IMR-90 (cell line): ENCODE data around the gene TAF7. TPM values are rescaled to one million over a fixed set of nuclear protein-coding genes. Genes with fewer than 3 reads are reported as not detected.
"Not testable (repeated sequence)": the region's sequence is repeated elsewhere in the genome, so short reads cannot be mapped to it uniquely, and the experiment has no call there.

Experiments
- ATAC-seq: fragments of 200-7000 bp; cut with Tn5 transposase; 2 replicates; pipeline ENCODE4 v1.9.1; 2020; ENCODE audit warnings: low read depth, mild to moderate bottlenecking, moderate library complexity
- BruUV-seq: library from RNA; stranded (reverse); fragments of 400-500 nt; replicated peaks from 2 replicates; lab custom pipeline; 2021; lab: Mats Ljungman, UMichigan
- CTCF ChIA-PET: fragments of 300-600 bp; formaldehyde crosslinking; extraction: SDS; loops from one replicate; lab custom pipeline; 2021; ENCODE audit warnings: antibody characterized with exemption; lab: Yijun Ruan, JAX
- POLR2A ChIA-PET: fragments of 300-600 bp; sonication (Branson Sonifier 250); formaldehyde crosslinking; loops from one replicate; lab custom pipeline; 2022; ENCODE audit warnings: antibody characterized with exemption; ENCODE audit not compliant: unreplicated experiment; lab: Charles Lee
- DNase-seq: peaks from one replicate; pipeline ENCODE4 v3.0.0; 2013
- H2AFZ ChIP-seq: replicated peaks from 2 replicates; pipeline ENCODE3; 2013; ENCODE audit warnings: low read length, mild to moderate bottlenecking; ENCODE audit not compliant: poor library complexity
- H2AK5ac ChIP-seq: 2 replicates; pipeline ENCODE4 v1.6.1; 2013; ENCODE audit warnings: low read depth, low read length, inconsistent platforms
- H2AK9ac ChIP-seq: replicated peaks from 2 replicates; pipeline ENCODE3; 2013; ENCODE audit warnings: mild to moderate bottlenecking, low read depth, low read length, moderate library complexity; ENCODE audit not compliant: poor library complexity
- H2BK120ac ChIP-seq: 2 replicates; pipeline ENCODE4 v1.6.1; 2013; ENCODE audit warnings: low read depth, low read length, inconsistent platforms
- H2BK15ac ChIP-seq: 3 replicates; pipeline ENCODE4 v1.6.1; 2013; ENCODE audit warnings: low read depth, low read length, inconsistent platforms
- H2BK20ac ChIP-seq: 2 replicates; pipeline ENCODE4 v1.6.1; 2013; ENCODE audit warnings: low read depth, mild to moderate bottlenecking, inconsistent platforms, low read length, moderate library complexity
- H2BK5ac ChIP-seq: 2 replicates; pipeline ENCODE4 v1.6.1; 2013; ENCODE audit warnings: mild to moderate bottlenecking, low read depth, low read length, inconsistent platforms; ENCODE audit not compliant: poor library complexity, severe bottlenecking
- H3K14ac ChIP-seq: replicated peaks from 2 replicates; pipeline ENCODE4 v1.6.1; 2013; ENCODE audit warnings: low read depth, low read length, inconsistent platforms
- H3K18ac ChIP-seq: 2 replicates; pipeline ENCODE4 v1.6.1; 2013; ENCODE audit warnings: low read depth, low read length, control low read depth
- H3K23ac ChIP-seq: 2 replicates; pipeline ENCODE4 v1.6.1; 2013; ENCODE audit warnings: low read depth, low read length, inconsistent platforms
- H3K27ac ChIP-seq: 2 replicates; pipeline ENCODE4 v1.5.1; 2013; ENCODE audit warnings: mild to moderate bottlenecking, control low read depth, low read length; ENCODE audit not compliant: insufficient read depth
- H3K27me3 ChIP-seq: 2 replicates; pipeline ENCODE4 v1.6.1; 2013; ENCODE audit warnings: low read length; ENCODE audit not compliant: control insufficient read depth, insufficient read depth
- H3K36me3 ChIP-seq: 2 replicates; pipeline ENCODE4 v1.6.1; 2013; ENCODE audit warnings: low read length, mixed read lengths; ENCODE audit not compliant: control insufficient read depth, insufficient read depth
- H3K4ac ChIP-seq: 2 replicates; pipeline ENCODE4 v1.6.1; 2013; ENCODE audit warnings: low read depth, low read length, inconsistent platforms
- H3K4me1 ChIP-seq: 2 replicates; pipeline ENCODE4 v1.6.1; 2013; ENCODE audit warnings: low read length, mixed read lengths; ENCODE audit not compliant: control insufficient read depth, insufficient read depth
- H3K4me2 ChIP-seq: 2 replicates; pipeline ENCODE4 v1.6.1; 2013; ENCODE audit warnings: low read depth, mild to moderate bottlenecking, control low read depth, low read length, moderate library complexity
- H3K4me3 ChIP-seq: 2 replicates; pipeline ENCODE4 v1.5.1; 2013; ENCODE audit warnings: low read depth, mild to moderate bottlenecking, control low read depth, low read length, moderate library complexity; ENCODE audit not compliant: insufficient read depth
- H3K56ac ChIP-seq: 2 replicates; pipeline ENCODE4 v1.6.1; 2013; ENCODE audit warnings: low read length, inconsistent platforms; ENCODE audit not compliant: insufficient read depth; ENCODE audit errors: extremely low read depth
- H3K79me1 ChIP-seq, 2 experiments: 2 replicates each; pipeline ENCODE4 v1.6.1; 2013; ENCODE audit warnings: low read length in 2 of 2, inconsistent platforms in 1 of 2, low read depth in 1 of 2
- H3K9ac ChIP-seq: 2 replicates; pipeline ENCODE4 v1.6.1; 2013; ENCODE audit warnings: low read depth, low read length, control low read depth
- H3K9me1 ChIP-seq: 2 replicates; pipeline ENCODE4 v1.6.1; 2013; ENCODE audit warnings: low read length, inconsistent platforms; ENCODE audit not compliant: insufficient read depth
- H3K9me3 ChIP-seq: 2 replicates; pipeline ENCODE4 v1.6.1; 2013; ENCODE audit warnings: low read length; ENCODE audit not compliant: control insufficient read depth, insufficient read depth
- H4K20me1 ChIP-seq: 2 replicates; pipeline ENCODE4 v1.6.1; 2013; ENCODE audit warnings: low read length, inconsistent platforms; ENCODE audit not compliant: insufficient read depth
- H4K5ac ChIP-seq: 2 replicates; pipeline ENCODE4 v1.6.1; 2013; ENCODE audit warnings: mild to moderate bottlenecking, low read depth, low read length, control low read depth
- H4K8ac ChIP-seq, 2 experiments: 2 replicates each; pipeline ENCODE4 v1.6.1; 2013; ENCODE audit warnings: low read depth in 2 of 2, low read length in 2 of 2, control low read depth in 1 of 2, inconsistent platforms in 1 of 2
- H4K91ac ChIP-seq: 2 replicates; pipeline ENCODE4 v1.6.1; 2013; ENCODE audit warnings: low read depth, low read length, inconsistent platforms; ENCODE audit not compliant: insufficient read depth
- CEBPB ChIP-seq: IDR thresholded peaks from 2 replicates; pipeline ENCODE4 v1.6.1; 2012; ENCODE audit warnings: low read depth, low read length, improper control_type of control experiment
- FOS ChIP-seq: fragments of 150-350 bp; IDR thresholded peaks from 2 replicates; pipeline ENCODE4 v1.6.1; 2016; ENCODE audit warnings: low read depth, low read length
- MAFK ChIP-seq: IDR thresholded peaks from 2 replicates; pipeline ENCODE4 v1.6.1; 2012; ENCODE audit warnings: low read depth, low read length, improper control_type of control experiment
- WGBS, 2 experiments: methylation state at CpG; one replicate each; pipeline versions ENCODE4 v1.1.5 to v1.1.7; 2013; ENCODE audit warnings: missing lambda C conversion rate in 2 of 2; ENCODE audit not compliant: insufficient read length in 1 of 2; ENCODE audit errors: extremely low coverage in 2 of 2; 5-methylcytosine and 5-hydroxymethylcytosine counted together
- dilution Hi-C: fragments of 300-500 bp; cut with HindIII; formaldehyde crosslinking; loops from one replicate; pipeline ENCODE4 v1.14.3; 2018; ENCODE audit warnings: low sequenced_read_pairs; ENCODE audit not compliant: unreplicated experiment
- in situ Hi-C: fragments of 300-500 bp; cut with MboI; formaldehyde crosslinking; loops from 3 replicates; pipeline ENCODE4 v1.14.3; 2019; ENCODE audit warnings: low sequenced_read_pairs, inconsistent platforms, mixed read lengths
- intact Hi-C: fragments of 100-400 bp; cut with micrococcal nuclease; formaldehyde crosslinking; loops from 2 replicates; pipeline ENCODE4 v1.10.0; 2022
- polyA plus RNA-seq, 3 experiments: library from polyadenylated mRNA; depleted of rRNA; stranded (reverse); fragments of >200 nt; gene quantifications; 2 replicates each; pipeline ENCODE4 v1.2.3, GENCODE V29; 2012; ENCODE audit warnings: low replicate concordance in 1 of 3
- total RNA-seq: library from RNA; depleted of rRNA; stranded (reverse); fragments of >200 nt; gene quantifications from 2 replicates; pipeline ENCODE4 v1.2.3, GENCODE V29; 2012

TAF7 gene
- total and polyA plus RNA-seq, 2 of the 4 experiments (the other 2 are of a cell fraction) = 45.7 to 51.8 TPM

DNA sequence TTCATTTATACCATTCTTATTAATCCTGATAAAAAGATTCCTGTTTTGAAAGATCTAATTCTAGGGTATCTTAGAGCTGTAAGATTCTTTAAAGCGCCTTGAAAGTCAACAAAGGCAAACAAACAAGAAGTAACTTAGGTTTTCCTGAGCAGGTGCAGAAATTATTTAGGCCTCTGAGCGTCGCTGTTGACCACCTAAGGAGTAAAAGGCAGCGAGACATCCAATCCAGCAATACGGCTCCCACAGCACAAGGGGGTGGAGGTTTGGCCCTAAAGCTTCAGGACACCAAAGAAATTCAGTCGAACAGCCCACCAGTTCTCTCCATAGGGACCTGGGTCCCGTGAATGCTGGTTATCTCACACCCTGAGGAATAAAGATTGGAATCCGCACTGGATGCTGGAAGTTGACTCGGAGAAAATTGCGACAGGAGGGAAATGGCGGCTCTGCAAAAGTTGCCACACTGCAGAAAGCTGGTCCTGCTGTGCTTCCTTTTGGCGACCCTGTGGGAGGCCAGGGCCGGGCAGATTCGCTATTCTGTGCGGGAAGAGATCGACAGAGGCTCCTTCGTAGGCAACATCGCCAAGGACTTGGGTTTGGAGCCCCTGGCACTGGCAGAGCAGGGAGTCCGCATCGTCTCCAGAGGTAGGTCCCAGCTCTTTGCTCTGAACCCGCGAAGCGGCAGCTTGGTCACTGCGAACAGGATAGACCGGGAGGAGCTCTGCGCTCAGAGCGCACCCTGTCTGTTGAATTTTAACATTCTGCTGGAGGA is 18.1 kb upstream of the TAF7 start, which contains the start of gene PCDHGA2 (continued):
- TF ChIP-seq CEBPB (peak; percentile 34; the same call in 1 of the 2 replicates), MAFK (no peak), FOS (no peak)

DNA sequence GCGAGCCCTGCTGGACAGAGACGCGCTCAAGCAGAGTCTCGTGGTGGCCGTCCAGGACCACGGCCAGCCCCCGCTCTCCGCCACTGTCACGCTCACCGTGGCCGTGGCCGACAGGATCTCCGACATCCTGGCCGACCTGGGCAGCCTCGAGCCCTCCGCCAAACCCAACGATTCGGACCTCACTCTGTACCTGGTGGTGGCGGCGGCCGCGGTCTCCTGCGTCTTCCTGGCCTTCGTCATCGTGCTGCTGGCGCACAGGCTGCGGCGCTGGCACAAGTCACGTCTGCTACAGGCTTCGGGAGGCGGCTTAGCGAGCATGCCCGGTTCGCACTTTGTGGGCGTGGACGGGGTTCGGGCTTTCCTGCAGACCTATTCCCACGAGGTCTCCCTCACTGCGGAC is 12.0 kb upstream of the TAF7 start:
- H3K4me1 ChIP-seq, POLR2A ChIA-PET, ATAC-seq, H2BK5ac ChIP-seq, H4K5ac ChIP-seq, H2BK120ac ChIP-seq, H3K27me3 ChIP-seq, H3K14ac ChIP-seq, intact Hi-C loops, H3K4me3 ChIP-seq, H3K27ac ChIP-seq, H3K4ac ChIP-seq, H2BK15ac ChIP-seq, H3K79me1 ChIP-seq, H4K20me1 ChIP-seq, in situ Hi-C loops, BruUV-seq, H3K23ac ChIP-seq, H3K36me3 ChIP-seq, H4K91ac ChIP-seq, CTCF ChIA-PET, H2AFZ ChIP-seq, H2BK20ac ChIP-seq, DNase-seq, H3K18ac ChIP-seq, H3K9ac ChIP-seq, H2AK9ac ChIP-seq, H2AK5ac ChIP-seq, H3K9me1 ChIP-seq, dilution Hi-C loops, H3K4me2 ChIP-seq, H4K8ac ChIP-seq, H3K56ac ChIP-seq: not testable (repeated sequence)
- peaks cover 31% of the 10 kb centered on the region for H3K9me3 ChIP-seq
- 31% methylated on average over 10 of the region's 39 CpGs; no CpG with 5 or more reads in 1 of the 2 experiments for WGBS, 2 experiments
